Posterior cingulate gyrus (tissue), 11 donors: Measurements from ENCODE around the gene ADAM11.
"Not testable (repeated sequence)": the region's sequence is repeated elsewhere in the genome, so short reads cannot be mapped to it uniquely, and the experiment has no call there.

Experiments
- DNase-seq, 10 donors: peaks; one replicate each; pipeline versions ENCODE4 v3.0.0 to v3.0.0-alpha.2; 2020 to 2021; ENCODE audit warnings: mixed read lengths in 3 of 10
- intact Hi-C: fragments of 100-400 bp; cut with DNase I; formaldehyde crosslinking; loops from one replicate; pipeline ENCODE4 v1.15.1; 2023

ADAM11 gene, protein sequence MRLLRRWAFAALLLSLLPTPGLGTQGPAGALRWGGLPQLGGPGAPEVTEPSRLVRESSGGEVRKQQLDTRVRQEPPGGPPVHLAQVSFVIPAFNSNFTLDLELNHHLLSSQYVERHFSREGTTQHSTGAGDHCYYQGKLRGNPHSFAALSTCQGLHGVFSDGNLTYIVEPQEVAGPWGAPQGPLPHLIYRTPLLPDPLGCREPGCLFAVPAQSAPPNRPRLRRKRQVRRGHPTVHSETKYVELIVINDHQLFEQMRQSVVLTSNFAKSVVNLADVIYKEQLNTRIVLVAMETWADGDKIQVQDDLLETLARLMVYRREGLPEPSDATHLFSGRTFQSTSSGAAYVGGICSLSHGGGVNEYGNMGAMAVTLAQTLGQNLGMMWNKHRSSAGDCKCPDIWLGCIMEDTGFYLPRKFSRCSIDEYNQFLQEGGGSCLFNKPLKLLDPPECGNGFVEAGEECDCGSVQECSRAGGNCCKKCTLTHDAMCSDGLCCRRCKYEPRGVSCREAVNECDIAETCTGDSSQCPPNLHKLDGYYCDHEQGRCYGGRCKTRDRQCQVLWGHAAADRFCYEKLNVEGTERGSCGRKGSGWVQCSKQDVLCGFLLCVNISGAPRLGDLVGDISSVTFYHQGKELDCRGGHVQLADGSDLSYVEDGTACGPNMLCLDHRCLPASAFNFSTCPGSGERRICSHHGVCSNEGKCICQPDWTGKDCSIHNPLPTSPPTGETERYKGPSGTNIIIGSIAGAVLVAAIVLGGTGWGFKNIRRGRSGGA

GRCh38 chr17:44758414-44759085 lies at the start of gene ADAM11:
Gene ADAM11 (plus strand): TSS chr17:44758988. CDS start chr17:44759200, 212 bp downstream.
- DNase-seq, result peak in 1 of 10 donors; percentile 83
- intact Hi-C loops, result no loop called here

GRCh38 chr17:44719444-44719843 lies 39.3 kb upstream of the ADAM11 start:
- intact Hi-C loops, result no loop called here
- DNase-seq, result no peak

- DNase-seq, result no peak
- intact Hi-C loops, result no loop called here
These were observed 36.5 kb upstream of the ADAM11 start for GRCh38 chr17:44722254-44722653.

DNA sequence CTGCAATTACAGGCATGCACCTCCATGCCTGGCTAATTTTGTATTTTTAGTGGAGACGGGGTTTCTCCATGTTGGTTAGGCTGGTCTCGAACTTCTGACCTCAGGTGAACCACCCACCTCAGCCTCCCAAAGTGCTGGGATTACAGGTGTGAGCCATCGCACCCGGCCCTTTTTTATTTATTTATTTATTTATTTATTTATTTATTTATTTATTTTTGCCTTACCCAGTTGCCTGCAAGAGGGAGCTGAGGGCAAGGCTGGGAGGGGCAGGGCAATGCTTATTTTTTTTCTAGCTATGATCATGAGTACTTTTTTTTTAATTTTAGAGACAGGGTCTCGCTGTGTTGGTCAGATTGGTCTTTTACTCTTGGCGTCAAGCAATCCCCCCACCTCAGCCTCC lies 32.7 kb upstream of the ADAM11 start:
- DNase-seq, intact Hi-C loops: not testable (repeated sequence)

- DNase-seq, result peak in 5 of 10 donors; percentile 22 to 90 (median 50)
- intact Hi-C loops, result no loop called here
These were observed 25.0 kb upstream of the ADAM11 start for GRCh38 chr17:44733753-44734152.

DNA sequence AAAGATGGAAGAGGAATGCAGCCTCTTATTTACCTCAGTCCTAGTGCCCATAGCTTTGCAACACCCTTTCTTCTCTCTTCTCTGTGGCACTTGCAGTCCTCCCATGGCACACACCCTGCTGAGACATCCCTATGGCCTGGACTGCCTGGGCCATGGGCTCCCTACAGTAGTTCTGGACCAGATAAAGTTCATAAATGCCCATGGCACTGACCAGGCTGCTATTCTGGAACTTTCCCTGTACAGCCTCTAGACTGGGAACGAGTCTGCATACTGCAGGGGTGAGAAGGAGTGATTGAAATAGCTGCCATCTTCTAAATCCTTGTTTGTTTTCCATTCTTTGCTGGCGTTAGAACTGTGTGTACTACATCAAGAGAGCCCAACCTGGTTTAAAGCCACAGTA lies 24.5 kb upstream of the ADAM11 start:
- peak in 1 of 10 donors; percentile 11 for DNase-seq

DNA sequence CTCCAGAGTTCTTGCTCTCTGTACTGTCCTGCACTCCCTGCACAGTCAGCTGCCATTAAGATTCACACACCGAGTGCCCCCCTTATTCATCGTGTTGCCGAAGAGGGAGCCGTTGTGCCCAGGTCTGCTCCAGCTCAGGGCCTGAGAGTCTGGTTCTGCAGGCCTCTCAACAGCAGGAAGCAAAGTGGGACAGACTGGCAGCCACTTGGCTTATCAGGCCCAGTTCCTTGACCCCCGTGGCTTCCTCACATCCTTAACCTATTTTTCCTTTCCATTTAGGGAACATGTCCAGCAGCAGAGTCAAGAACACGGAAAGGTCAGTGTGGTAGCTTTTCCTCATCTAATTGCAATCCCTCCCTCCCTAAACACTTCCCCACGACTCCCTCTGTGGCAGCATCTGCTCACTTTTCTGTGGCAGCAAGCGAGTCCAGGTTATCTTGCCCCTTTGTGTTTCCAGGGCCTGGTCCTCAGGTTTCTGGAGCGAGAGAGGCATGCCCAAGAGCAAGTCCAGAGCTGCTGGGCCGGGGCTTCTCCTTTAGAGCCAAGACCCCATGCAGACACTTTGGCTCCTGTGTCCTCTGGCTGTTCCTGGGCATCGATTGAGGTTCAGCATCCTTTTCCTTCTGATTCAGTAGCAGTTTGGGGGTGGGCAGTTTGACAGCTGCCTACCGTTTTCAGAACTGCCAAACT lies 22.1 kb upstream of the ADAM11 start:
- intact Hi-C loops, result no loop called here
- peak in 1 of 10 donors; percentile 41 for DNase-seq

More for the DNA sequence above, 24.5 kb upstream of the ADAM11 start:
- intact Hi-C loops, result no loop called here

GRCh38 chr17:44738214-44738906 lies 20.4 kb upstream of the ADAM11 start:
- intact Hi-C loops, result no loop called here
- peak in 1 of 10 donors; percentile 41 for DNase-seq

DNA sequence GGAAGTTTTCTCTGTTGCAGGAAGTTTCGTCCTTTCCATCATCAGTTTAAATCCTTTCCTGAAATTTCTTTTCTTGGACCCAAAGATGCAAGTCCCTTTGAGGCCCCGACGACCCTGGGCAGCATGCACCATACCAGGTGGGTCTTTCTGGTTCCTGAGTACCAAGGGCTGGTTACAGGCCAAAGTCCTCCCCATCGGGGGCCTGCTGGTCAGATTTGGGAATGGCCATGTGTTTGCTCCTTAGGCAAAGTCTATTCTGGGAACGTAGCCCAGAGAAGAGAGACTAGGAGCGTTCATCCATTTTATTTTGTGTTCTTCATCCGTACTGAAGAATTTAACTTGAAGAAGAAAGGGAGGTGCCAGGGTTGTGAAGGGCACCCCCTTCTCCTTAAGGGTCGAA lies 17.5 kb upstream of the ADAM11 start:
- peak in 1 of 10 donors; percentile 79 for DNase-seq

GRCh38 chr17:44745301-44745700 lies 13.5 kb upstream of the ADAM11 start:
- DNase-seq, result no peak
- intact Hi-C loops, result no loop called here

More for the DNA sequence above, 17.5 kb upstream of the ADAM11 start:
- intact Hi-C loops, result no loop called here

DNA sequence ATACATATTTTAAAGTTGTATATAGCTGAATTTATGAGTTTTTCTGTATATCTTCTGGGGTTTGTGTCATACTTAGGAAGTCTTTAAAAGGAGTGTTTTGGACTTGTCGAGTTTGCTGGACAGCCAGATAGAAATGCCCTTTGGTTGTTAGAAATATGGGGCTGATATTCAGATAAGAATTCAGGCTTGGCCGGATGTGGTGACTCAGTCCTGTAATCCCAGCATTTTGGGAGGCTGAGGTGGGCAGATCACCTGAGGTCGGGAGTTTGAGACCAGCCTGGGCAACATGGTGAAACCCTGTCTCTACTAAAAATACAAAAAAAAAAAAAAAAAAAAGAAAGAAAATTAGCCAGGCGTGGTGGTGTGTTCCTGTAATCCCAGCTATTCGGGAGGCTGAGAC lies 13.1 kb upstream of the ADAM11 start:
- intact Hi-C loops, DNase-seq: not testable (repeated sequence)

DNA sequence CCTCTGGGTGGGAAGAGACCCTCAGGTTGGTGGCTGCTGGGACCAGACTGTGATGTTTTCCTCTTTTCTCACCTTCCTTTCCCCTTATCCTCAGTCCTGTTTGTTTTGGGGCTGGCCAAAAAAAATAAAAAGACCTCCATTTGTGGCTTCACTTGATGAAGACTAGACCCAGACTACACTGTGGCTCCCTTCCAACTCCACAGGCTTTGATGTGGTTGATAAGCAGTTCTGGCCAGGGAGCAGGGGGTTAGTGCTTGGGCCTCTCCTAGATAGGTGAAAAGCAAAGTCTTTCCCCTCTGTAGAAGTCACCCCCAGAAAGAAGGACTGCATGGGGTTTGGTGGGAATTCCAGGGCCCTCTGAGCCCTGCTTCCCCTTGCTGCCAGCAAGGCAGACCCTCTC lies 11.2 kb upstream of the ADAM11 start:
- intact Hi-C loops, result no loop called here
- no peak for DNase-seq

DNA sequence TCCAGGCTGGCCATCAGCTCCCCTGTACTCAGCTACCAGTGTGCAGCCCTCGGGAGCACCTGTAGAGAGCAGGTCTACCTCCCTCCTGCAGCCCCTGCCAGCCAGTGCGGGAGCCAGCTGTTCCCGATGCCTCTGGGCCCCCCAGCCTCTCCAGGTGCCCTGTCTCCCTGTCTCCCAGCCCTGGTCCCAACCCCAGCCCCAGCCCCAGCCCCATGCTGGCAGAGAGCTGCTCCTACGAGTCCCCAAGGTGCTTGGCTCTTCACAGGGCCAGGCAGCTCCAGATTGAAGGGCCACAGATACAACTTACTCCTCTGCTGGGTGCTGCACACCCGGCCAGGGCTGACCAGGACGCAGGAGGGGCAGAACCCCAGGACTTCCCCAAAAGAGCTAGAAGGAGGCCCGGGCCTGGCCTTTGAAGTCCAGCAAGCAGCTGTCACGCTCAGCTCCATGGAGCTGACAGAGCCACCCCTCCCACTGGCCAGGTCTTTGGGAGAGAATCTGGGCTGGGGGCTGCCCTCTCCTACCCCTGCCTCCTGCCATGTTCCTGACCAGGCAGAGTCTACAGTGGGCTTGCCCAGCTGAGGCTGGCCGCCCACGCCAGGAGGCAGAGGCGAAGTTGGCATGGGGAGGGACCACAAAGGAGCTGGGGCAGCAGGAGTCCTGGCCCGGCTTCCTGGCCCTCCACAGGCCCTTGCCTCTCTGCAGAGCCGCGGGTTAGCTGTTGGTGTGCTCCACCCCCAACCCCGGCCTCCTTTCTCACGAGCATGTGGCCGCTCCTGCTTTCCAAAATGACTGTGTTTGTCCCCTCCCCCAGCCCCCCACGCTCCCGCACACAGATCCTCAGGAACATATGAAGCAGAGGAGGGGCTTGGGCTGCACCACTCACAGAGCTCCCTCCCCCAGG lies 9.5 kb upstream of the ADAM11 start:
- intact Hi-C loops, result no loop called here
- peak in 8 of 10 donors; percentile 22 to 92 (median 67) for DNase-seq

- intact Hi-C loops, result no loop called here
- no peak for DNase-seq
These were observed 8.8 kb upstream of the ADAM11 start for GRCh38 chr17:44749980-44750318.

DNA sequence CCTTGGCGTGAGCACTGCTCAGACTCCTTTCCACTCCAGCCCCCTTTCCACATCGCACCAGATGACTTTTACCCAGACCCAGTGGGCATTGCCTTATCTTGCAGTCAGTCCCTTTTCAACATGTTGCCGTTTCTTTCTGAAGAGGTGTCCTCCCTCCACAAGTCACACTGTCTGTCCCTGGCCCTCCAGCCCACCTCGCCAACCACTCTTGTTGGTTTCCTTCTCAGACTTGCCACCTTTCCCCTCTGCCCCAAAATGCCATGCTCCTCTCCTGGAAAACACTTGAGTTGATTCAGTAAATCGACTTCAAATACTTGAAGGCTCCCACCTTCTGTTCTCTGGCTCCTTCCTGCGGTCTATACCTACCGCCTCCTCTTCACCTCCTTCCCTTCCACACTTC lies 7.5 kb upstream of the ADAM11 start:
- DNase-seq, result no peak
- intact Hi-C loops, result no loop called here

DNA sequence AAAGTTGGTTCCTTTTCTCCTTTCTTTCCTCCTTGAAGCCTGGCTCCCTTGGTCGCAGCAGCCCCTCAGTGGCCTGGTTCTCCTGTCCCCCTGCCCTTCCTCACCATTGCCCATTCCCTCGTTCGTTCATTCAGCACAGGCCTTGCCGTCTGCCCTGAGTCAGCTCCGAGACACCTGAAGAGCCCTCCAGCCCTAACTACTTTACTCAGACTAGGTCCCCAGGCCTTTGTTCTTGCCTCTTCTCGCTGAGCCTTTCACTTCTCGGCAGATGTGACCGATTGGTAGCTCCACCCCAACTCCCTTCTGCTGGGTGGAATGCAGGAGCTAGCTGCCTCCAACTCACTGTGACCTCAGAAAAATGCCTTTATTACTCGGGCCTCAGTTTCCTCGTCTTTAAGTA lies 7.0 kb upstream of the ADAM11 start:
- no peak for DNase-seq
- intact Hi-C loops, result no loop called here

DNA sequence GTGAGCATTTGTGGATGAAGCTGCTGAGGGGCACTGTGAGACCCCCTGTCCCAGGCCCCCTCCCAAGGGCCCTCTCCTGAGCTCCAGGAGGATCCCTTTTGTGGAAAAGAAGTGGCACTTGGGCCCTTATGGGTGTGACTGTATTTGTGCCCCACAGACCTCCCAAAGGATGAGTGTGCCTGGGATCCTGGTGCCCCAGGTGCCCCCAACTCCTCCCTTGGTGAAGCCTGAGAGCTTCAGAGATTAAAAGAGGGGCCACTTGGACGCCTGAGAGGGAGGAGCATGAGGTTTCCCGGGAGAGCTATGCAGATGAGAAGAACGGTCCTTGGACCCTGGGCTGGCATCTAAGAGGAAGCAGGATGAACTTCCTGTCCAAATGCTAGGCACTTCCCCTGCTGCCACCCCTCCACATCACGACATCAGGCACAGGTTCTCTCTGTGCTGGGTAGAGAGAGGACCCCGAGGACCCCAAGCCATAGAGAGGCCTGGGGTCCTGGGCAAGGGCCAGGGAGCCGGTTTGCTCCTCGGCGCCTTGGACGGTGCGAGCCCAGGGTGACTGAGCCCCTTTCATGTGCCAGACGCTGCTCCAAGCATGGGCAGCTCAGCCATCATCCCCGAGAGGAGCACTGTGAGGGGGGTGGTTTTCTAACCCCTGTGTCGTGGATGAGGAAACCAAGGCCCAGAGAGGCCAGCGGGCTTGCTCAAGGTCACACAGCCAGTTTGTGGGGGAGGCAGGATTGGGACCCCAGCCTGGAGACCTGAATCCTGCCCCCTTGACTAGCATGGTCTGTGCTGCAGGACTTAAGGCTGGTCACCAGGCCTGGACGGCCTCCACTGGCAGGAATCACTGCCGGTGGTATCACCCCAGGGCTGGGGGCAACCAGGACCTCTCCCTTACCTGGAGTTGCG lies 5.6 kb upstream of the ADAM11 start:
- intact Hi-C loops, result no loop called here
- DNase-seq, result no peak

DNA sequence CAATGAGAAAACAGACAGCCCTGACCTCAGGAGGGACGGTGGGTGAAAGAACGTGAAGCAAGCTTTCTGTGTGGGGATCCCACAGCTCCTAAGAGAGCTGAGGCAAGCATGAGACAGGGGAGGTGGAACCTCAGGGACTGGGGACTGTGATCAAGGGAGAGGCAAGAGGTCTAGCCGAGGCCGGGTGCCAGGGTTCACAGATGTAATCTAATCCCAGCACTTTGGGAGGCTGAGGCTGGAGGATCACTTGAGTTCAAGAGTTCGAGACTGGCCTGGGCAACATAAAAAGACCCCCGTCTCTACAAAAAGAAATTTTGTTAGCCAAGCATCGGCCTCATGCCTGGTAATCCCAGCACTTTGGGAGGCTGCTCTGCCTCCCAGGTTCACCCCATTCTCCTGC lies 4.5 kb upstream of the ADAM11 start:
- DNase-seq, result no peak
- intact Hi-C loops, result no loop called here
